HepG2 (cell line): Measurements from ENCODE around the gene ETF1.

Source experiments
- MAZ ChIP-seq, 2 experiments: sonication (generic) in 1 of 2; formaldehyde crosslinking in 1 of 2; IDR thresholded peaks; 2 replicates each; pipeline versions ENCODE4 v1.5.0 to v1.6.1; 2012 to 2020; ENCODE audit warnings: low read depth in 2 of 2, mild to moderate bottlenecking in 2 of 2, borderline replicate concordance in 1 of 2, improper control_type of control experiment in 1 of 2, low read length in 1 of 2, missing genetic modification reagents in 1 of 2, moderate library complexity in 1 of 2
- MEIS2 ChIP-seq: sonication (generic); formaldehyde crosslinking; IDR thresholded peaks from 2 replicates; pipeline ENCODE4 v1.9.0; 2021; ENCODE audit warnings: mild to moderate bottlenecking, missing genetic modification reagents
- NFE2L2 ChIP-seq: fragments of 150-350 bp; IDR thresholded peaks from 2 replicates; pipeline ENCODE4 v1.6.1; 2014; ENCODE audit warnings: low read length
- SALL2 ChIP-seq: sonication (generic); formaldehyde crosslinking; IDR thresholded peaks from 2 replicates; pipeline ENCODE4 v1.8.1; 2023; ENCODE audit warnings: mild to moderate bottlenecking, missing genetic modification reagents, inconsistent platforms
- SIN3A ChIP-seq: IDR thresholded peaks from 2 replicates; pipeline ENCODE4 v1.6.1; 2011; ENCODE audit warnings: low read depth, mild to moderate bottlenecking, control low read depth, low read length, borderline replicate concordance
- TAF1 ChIP-seq: sonication (generic); formaldehyde crosslinking; IDR thresholded peaks from 2 replicates; pipeline ENCODE4 v1.4.0; 2020; ENCODE audit warnings: missing genetic modification reagents
- ZNF598 ChIP-seq: sonication (generic); formaldehyde crosslinking; IDR thresholded peaks from 2 replicates; pipeline ENCODE4 v1.5.1; 2020; ENCODE audit warnings: mild to moderate bottlenecking, missing genetic modification reagents, borderline replicate concordance
- ZNF746 ChIP-seq: sonication (generic); formaldehyde crosslinking; IDR thresholded peaks from 2 replicates; pipeline ENCODE4 v1.8.0; 2022; ENCODE audit warnings: mild to moderate bottlenecking, missing genetic modification reagents
- TF ChIP-seq, protein P1 (sequence below): sonication (generic); formaldehyde crosslinking; IDR thresholded peaks from 2 replicates; pipeline ENCODE4 v1.5.0; 2020; ENCODE audit warnings: mild to moderate bottlenecking, missing genetic modification reagents, moderate library complexity

- TF ChIP-seq MEIS2 (no peak), SIN3A (no peak), SALL2 (no peak), ZNF746 (CRISPR knock-in tag) (no peak), TAF1 (CRISPR knock-in tag) (no peak), NFE2L2 (no peak), ZNF598 (CRISPR knock-in tag) (no peak), MAZ (IDR thresholded peaks at IDR 0.05; ENCODE audit: borderline replicate concordance, low read depth, low read length) (no peak), MAZ (CRISPR knock-in tag; IDR thresholded peaks at IDR 0.05; ENCODE audit: low read depth) (no peak)
- TF ChIP-seq, protein P1, sequence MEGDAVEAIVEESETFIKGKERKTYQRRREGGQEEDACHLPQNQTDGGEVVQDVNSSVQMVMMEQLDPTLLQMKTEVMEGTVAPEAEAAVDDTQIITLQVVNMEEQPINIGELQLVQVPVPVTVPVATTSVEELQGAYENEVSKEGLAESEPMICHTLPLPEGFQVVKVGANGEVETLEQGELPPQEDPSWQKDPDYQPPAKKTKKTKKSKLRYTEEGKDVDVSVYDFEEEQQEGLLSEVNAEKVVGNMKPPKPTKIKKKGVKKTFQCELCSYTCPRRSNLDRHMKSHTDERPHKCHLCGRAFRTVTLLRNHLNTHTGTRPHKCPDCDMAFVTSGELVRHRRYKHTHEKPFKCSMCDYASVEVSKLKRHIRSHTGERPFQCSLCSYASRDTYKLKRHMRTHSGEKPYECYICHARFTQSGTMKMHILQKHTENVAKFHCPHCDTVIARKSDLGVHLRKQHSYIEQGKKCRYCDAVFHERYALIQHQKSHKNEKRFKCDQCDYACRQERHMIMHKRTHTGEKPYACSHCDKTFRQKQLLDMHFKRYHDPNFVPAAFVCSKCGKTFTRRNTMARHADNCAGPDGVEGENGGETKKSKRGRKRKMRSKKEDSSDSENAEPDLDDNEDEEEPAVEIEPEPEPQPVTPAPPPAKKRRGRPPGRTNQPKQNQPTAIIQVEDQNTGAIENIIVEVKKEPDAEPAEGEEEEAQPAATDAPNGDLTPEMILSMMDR (CRISPR knock-in tag) = no peak
These were observed 22.2 kb upstream of the ETF1 start for GRCh38 chr5:138565100-138565821.
